KMS-11 (cell line): ENCODE measurements around the gene ALG2.

Experiments used
- H2AFZ ChIP-seq: fragments of 200-600 bp; sonication (generic); 2 replicates; pipeline ENCODE4 v1.6.1; 2016; ENCODE audit warnings: antibody characterized with exemption, mixed run types, low read depth
- H3K27ac ChIP-seq: fragments of 200-600 bp; sonication (generic); 2 replicates; pipeline ENCODE4 v1.6.1; 2016; ENCODE audit warnings: mild to moderate bottlenecking, mixed run types
- H3K27me3 ChIP-seq: fragments of 200-600 bp; sonication (generic); 2 replicates; pipeline ENCODE4 v1.6.1; 2017; ENCODE audit warnings: mild to moderate bottlenecking, low read depth, mixed run types, moderate library complexity; ENCODE audit not compliant: insufficient read depth
- H3K36me3 ChIP-seq: fragments of 200-600 bp; sonication (generic); 2 replicates; pipeline ENCODE4 v1.6.1; 2017; ENCODE audit warnings: mild to moderate bottlenecking, mixed run types; ENCODE audit not compliant: insufficient read depth
- H3K4me1 ChIP-seq: fragments of 200-600 bp; sonication (generic); 2 replicates; pipeline ENCODE4 v1.6.1; 2016; ENCODE audit warnings: mild to moderate bottlenecking, low read depth, mixed run types; ENCODE audit not compliant: poor library complexity, severe bottlenecking
- H3K4me2 ChIP-seq: fragments of 200-600 bp; sonication (generic); 2 replicates; pipeline ENCODE4 v1.7.0; 2016; ENCODE audit warnings: mild to moderate bottlenecking, mixed run types
- H3K4me3 ChIP-seq: fragments of 200-600 bp; sonication (generic); IDR thresholded peaks from 2 replicates; pipeline ENCODE4 v1.6.1; 2017; ENCODE audit warnings: low read depth, low read length, mixed read lengths; ENCODE audit not compliant: insufficient read depth
- H3K79me2 ChIP-seq: fragments of 200-600 bp; sonication (generic); 2 replicates; pipeline ENCODE4 v1.6.1; 2016; ENCODE audit warnings: low read depth, mixed run types; ENCODE audit not compliant: insufficient read depth
- H3K9ac ChIP-seq: fragments of 200-600 bp; sonication (generic); 2 replicates; pipeline ENCODE4 v1.6.1; 2016; ENCODE audit warnings: mild to moderate bottlenecking, mixed run types
- H4K20me1 ChIP-seq: fragments of 200-600 bp; sonication (generic); 2 replicates; pipeline ENCODE4 v1.6.1; 2016; ENCODE audit warnings: mild to moderate bottlenecking, mixed run types; ENCODE audit not compliant: insufficient read depth
- CTCF ChIP-seq: fragments of 200-600 bp; sonication (generic); conservative IDR thresholded peaks from 2 replicates; pipeline ENCODE4 v1.6.1; 2017; ENCODE audit warnings: low read depth, mild to moderate bottlenecking, antibody characterized with exemption, low read length, moderate library complexity, mixed read lengths

Gene ALG2

DNA sequence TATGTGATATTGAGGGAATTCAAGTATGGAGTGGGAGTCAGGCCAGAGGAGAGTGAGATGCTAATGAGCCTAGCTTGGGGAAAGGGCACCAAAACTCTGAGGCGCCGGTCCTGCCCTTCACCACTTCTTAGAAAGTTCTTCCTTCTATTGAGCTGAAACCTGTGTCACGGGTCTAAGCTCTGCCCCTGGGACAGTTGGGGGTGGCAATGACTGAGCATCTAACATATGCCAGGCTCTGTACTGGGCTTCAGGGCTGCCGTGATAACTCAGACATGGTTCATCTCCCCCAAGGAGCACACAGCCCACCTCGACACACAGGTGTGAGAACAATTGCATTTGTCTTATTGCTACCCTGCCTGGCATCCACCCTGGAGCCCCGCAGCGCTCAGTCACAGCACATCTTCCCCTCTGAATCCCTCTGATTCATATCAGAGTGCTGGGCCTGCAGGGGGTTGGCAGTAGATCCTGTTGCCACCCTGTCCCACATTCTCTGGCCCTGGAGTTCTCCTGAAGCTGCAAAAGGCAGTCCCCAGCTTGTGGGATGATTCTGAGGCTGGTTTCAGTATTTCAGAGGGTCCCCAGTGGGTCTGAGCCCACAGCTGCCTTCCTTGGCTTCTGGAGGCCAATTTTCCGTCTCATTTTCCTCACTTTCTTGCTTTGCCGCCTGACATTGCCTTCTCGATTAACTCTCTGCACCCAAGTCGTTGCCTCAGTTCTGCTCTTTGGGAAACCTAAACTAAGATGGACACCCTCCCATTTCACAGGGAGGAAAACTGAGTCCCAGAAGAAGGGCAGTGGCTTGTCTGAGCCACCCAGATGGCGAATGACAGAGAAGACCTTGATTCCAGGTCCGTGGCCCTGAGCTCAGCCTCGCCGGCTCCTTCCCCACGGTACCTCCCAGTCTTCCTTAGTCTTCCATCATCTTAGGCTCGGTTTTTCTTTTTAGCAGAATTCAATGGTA, 42.5 kb downstream of the ALG2 start:
- TF ChIP-seq CTCF, result no peak
- no peak overlapping the region for H3K4me2 ChIP-seq
- no peak overlapping the region for H3K9ac ChIP-seq
- peaks cover 47% of the 10 kb centered on the region for H3K4me1 ChIP-seq
- H3K36me3 ChIP-seq, result no peaks in the 10 kb centered on the region
- H3K27me3 ChIP-seq, result no peaks in the 10 kb centered on the region
- H3K4me3 ChIP-seq, result no peak overlapping the region
- H4K20me1 ChIP-seq, result no peaks in the 10 kb centered on the region
- no peaks in the 10 kb centered on the region for H3K79me2 ChIP-seq
- no peak overlapping the region for H3K27ac ChIP-seq
- no peak overlapping the region for H2AFZ ChIP-seq

DNA sequence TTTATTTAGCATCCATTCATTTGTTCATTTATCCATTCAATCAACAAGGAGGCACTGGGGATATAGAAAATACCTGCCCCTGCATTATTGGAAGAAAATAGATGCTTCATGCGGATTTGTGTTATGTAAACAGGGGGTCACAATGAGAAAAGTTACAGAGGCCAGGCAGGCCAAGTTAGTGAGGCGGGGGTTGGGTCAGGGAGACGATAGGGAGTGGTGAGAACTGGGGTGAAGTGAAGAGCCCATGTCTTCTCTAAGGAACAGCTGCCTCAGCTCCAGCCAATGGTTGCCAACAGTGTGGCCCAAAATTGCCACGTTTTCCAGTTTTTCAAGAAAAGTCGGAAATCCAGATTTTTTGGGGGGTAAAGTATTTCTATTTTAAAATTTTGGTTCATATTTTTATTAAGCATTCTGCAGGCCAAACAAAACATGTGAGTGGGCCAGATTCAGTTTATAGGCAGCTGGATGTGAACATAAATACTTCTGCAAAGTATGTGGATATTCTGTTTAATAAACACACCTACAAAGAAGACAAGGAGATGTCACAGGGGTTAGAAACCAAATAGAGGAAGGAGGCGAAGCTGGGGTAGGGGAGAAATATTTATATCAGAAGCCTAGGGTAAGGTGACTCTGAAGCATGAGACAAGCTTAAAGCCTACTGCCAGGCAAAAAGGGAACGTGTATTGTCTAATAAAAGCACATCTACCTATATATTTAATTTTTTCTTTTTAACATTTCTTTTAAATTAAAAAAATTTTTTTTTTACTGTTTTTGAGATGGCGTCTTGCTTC, 44.0 kb downstream of the ALG2 start:
- no peaks in the 10 kb centered on the region for H3K79me2 ChIP-seq
- H3K4me2 ChIP-seq, result no peak overlapping the region
- no peaks in the 10 kb centered on the region for H4K20me1 ChIP-seq
- H3K27me3 ChIP-seq, result no peaks in the 10 kb centered on the region
- H3K27ac ChIP-seq, result no peak overlapping the region
- no peak overlapping the region for H2AFZ ChIP-seq
- no peaks in the 10 kb centered on the region for H3K36me3 ChIP-seq
- H3K4me3 ChIP-seq, result no peak overlapping the region
- no peak for TF ChIP-seq CTCF
- H3K9ac ChIP-seq, result no peak overlapping the region
- peaks cover 48% of the 10 kb centered on the region for H3K4me1 ChIP-seq

GRCh38 chr9:99176527-99177013, 45.2 kb downstream of the ALG2 start:
- no peak overlapping the region; the same call in 1 of the 2 replicates for H2AFZ ChIP-seq
- no peak overlapping the region for H3K27ac ChIP-seq
- no peaks in the 10 kb centered on the region for H4K20me1 ChIP-seq
- no peaks in the 10 kb centered on the region for H3K27me3 ChIP-seq
- peaks cover 36% of the 10 kb centered on the region for H3K4me1 ChIP-seq
- no peak overlapping the region for H3K4me2 ChIP-seq
- no peak for TF ChIP-seq CTCF
- no peak overlapping the region for H3K9ac ChIP-seq
- H3K79me2 ChIP-seq, result no peaks in the 10 kb centered on the region
- H3K4me3 ChIP-seq, result no peak overlapping the region
- no peaks in the 10 kb centered on the region for H3K36me3 ChIP-seq

DNA sequence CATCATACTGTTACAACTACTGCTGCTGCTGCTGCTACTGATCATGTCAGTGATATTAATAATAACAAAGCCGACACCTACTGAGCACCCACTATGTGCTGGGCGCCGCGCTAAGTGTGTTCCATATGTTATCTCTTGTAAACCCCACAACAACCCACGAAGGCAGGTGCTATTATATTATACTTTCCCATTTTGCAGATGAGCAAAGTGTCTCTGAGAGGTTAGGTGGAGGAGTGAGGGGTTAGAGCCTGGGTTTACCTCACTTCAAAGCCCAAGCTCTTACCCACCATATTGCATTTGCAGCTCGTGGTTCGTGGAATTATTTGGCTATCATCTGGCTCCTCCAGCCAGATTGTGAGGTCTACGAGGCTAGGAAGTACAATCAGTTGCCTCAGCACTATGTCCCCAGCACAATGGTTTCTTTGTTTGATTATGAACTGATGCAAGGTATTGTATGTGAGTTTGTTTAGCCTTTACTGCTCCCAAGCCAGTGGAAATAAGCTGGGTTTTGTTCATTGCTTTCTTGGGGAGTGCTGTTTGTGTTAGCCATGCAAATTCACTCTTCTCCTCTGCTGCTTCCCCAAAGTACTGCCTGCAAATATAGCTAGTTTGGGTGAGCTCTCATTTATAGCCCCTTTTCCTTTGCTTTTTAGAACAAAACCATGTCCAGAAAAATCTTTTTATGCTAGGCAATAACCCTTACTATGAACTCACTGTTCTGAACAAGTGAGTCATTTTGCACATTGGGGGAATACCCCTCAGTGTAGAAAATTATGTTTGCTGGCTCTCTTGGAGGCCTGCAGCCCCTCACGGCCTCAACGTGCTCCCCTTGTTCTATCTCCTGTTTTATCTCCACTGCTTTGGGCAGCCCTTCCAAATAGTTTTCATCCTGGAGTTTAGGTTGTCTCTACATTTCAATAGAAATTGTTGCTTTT, 47.9 kb downstream of the ALG2 start:
- Histone ChIP-seq H3K36me3 (no peaks in the 10 kb centered on the region), H4K20me1 (no peaks in the 10 kb centered on the region), H3K27me3 (no peaks in the 10 kb centered on the region)

More for the DNA sequence above, 47.9 kb downstream of the ALG2 start:
- Histone ChIP-seq H3K27ac (no peak overlapping the region), H3K4me3 (no peak overlapping the region), H2AFZ (no peak overlapping the region), H3K4me2 (no peak overlapping the region), H3K9ac (no peak overlapping the region), H3K4me1 (peaks cover 15% of the 10 kb centered on the region), H3K79me2 (no peaks in the 10 kb centered on the region)
- TF ChIP-seq CTCF, result no peak
